ENCODE measurements around the gene PACSIN2. TPM values are rescaled to one million over a fixed set of nuclear protein-coding genes. Genes with fewer than 3 reads are reported as not detected.

The PACSIN2 gene
- total RNA-seq, 1 experiment from 2014 or later: 60.2 TPM

DNA sequence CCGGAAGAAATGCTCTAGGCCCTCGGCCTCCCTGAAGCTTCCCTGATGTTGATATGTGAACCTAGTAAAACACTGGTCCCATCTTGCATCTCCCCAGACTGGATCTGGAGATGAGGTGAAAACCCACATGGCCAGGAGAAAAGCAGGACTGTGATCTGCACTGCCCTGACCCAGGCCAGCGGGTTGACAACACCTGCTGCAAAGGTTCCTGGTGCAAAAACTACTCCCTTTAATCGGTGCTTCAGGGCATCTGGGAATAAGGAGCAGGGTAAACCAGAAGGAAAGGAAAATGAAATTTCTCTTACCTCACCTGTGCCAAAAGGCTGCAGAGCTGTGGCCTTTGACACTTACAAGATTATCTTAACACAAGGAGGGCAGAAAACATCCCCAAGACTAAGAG, 30.6 kb downstream of the PACSIN2 start:
- TF ChIP-seq, protein P1, sequence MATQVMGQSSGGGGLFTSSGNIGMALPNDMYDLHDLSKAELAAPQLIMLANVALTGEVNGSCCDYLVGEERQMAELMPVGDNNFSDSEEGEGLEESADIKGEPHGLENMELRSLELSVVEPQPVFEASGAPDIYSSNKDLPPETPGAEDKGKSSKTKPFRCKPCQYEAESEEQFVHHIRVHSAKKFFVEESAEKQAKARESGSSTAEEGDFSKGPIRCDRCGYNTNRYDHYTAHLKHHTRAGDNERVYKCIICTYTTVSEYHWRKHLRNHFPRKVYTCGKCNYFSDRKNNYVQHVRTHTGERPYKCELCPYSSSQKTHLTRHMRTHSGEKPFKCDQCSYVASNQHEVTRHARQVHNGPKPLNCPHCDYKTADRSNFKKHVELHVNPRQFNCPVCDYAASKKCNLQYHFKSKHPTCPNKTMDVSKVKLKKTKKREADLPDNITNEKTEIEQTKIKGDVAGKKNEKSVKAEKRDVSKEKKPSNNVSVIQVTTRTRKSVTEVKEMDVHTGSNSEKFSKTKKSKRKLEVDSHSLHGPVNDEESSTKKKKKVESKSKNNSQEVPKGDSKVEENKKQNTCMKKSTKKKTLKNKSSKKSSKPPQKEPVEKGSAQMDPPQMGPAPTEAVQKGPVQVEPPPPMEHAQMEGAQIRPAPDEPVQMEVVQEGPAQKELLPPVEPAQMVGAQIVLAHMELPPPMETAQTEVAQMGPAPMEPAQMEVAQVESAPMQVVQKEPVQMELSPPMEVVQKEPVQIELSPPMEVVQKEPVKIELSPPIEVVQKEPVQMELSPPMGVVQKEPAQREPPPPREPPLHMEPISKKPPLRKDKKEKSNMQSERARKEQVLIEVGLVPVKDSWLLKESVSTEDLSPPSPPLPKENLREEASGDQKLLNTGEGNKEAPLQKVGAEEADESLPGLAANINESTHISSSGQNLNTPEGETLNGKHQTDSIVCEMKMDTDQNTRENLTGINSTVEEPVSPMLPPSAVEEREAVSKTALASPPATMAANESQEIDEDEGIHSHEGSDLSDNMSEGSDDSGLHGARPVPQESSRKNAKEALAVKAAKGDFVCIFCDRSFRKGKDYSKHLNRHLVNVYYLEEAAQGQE (IDR thresholded peaks at IDR 0.05; ENCODE audit: insufficient read depth in 1 of 2, low read depth in 2 of 2, low read length in 1 of 2): no peak
- TF ChIP-seq POLR2AphosphoS5 (IDR thresholded peaks at IDR 0.05; ENCODE audit: low read depth, low read length) (no peak), SIN3A (IDR thresholded peaks at IDR 0.05; ENCODE audit: borderline replicate concordance, insufficient read depth, low read depth, low read length) (no peak), TCF7L2 (IDR thresholded peaks at IDR 0.05; ENCODE audit: low read depth, low read length) (no peak)
- TF ChIP-seq, protein P2, sequence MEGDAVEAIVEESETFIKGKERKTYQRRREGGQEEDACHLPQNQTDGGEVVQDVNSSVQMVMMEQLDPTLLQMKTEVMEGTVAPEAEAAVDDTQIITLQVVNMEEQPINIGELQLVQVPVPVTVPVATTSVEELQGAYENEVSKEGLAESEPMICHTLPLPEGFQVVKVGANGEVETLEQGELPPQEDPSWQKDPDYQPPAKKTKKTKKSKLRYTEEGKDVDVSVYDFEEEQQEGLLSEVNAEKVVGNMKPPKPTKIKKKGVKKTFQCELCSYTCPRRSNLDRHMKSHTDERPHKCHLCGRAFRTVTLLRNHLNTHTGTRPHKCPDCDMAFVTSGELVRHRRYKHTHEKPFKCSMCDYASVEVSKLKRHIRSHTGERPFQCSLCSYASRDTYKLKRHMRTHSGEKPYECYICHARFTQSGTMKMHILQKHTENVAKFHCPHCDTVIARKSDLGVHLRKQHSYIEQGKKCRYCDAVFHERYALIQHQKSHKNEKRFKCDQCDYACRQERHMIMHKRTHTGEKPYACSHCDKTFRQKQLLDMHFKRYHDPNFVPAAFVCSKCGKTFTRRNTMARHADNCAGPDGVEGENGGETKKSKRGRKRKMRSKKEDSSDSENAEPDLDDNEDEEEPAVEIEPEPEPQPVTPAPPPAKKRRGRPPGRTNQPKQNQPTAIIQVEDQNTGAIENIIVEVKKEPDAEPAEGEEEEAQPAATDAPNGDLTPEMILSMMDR (IDR thresholded peaks at IDR 0.05): no peak

DNA sequence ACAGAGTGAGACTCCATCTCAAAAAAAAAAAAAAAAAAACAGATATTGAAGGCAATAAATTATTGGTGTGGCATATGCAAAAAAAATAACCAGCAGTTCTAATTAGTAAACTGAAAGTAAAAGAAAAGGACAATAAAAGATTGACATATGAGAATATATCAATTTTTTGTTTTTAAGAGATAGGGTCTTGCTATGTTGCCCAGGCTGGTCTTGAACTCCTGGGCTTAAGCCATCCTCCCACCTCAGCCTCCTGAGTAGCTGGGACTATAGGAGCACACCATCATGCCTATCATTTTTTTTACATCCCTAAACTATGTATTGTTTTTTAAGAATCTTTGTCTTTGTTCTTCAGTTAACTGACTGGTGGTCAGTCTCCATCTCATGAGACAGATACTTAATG, 31.5 kb downstream of the PACSIN2 start:
- no peaks in the 10 kb centered on the region for H3K27me3 ChIP-seq (ENCODE audit: control insufficient read depth, insufficient read depth, low read length)

More for the DNA sequence above, 30.6 kb downstream of the PACSIN2 start:
- Histone ChIP-seq H3K27ac (ENCODE audit: low read length) (no peak overlapping the region), H3K36me3 (ENCODE audit: control insufficient read depth, insufficient read depth, low read length) (no peaks in the 10 kb centered on the region), H3K9me3 (ENCODE audit: control insufficient read depth, insufficient read depth, low read depth, low read length) (no peaks in the 10 kb centered on the region), H3K4me1 (ENCODE audit: control insufficient read depth, insufficient read depth, low read length) (no peaks in the 10 kb centered on the region), H3K4me3 (ENCODE audit: low read depth in 2 of 2, low read length in 2 of 2) (no peak overlapping the region), H3K27me3 (ENCODE audit: control insufficient read depth, insufficient read depth, low read length) (no peaks in the 10 kb centered on the region)
- in situ Hi-C loops (cut with HindIII; ENCODE audit: low pct_unique_long_range_greater_than_20kb, low sequenced_read_pairs): no loop called here
- DNase-seq (ENCODE audit: low read depth, low spot score) (no peak), ATAC-seq (no peak)
- POLR2A ChIA-PET: no interaction called here
- intact Hi-C loops (cut with micrococcal nuclease; ENCODE audit: unreplicated experiment): no loop called here
- CTCF ChIA-PET: no interaction called here
- BruUV-seq (replicated peaks): no TSS peak

More for the DNA sequence above, 31.5 kb downstream of the PACSIN2 start:
- DNase-seq (ENCODE audit: low read depth, low spot score) (no peak), ATAC-seq (no peak)
- H3K36me3 ChIP-seq (ENCODE audit: control insufficient read depth, insufficient read depth, low read length): no peaks in the 10 kb centered on the region
- H3K4me1 ChIP-seq (ENCODE audit: control insufficient read depth, insufficient read depth, low read length): peaks cover 5% of the 10 kb centered on the region
- no peak for TF ChIP-seq POLR2AphosphoS5 (IDR thresholded peaks at IDR 0.05; ENCODE audit: low read depth, low read length)
- TF ChIP-seq SIN3A (IDR thresholded peaks at IDR 0.05; ENCODE audit: borderline replicate concordance, insufficient read depth, low read depth, low read length): no peak
- TF ChIP-seq, protein P1 (IDR thresholded peaks at IDR 0.05; ENCODE audit: insufficient read depth in 1 of 2, low read depth in 2 of 2, low read length in 1 of 2): no peak
- no peak for TF ChIP-seq TCF7L2 (IDR thresholded peaks at IDR 0.05; ENCODE audit: low read depth, low read length)
- TF ChIP-seq, protein P2 (IDR thresholded peaks at IDR 0.05): no peak
- ChIA-PET POLR2A (no interaction called here), CTCF (interaction anchor here (0.6 kb wide), 1 partner anchor 76 kb away, joined by 5 read pairs; no protein-coding TSS in a partner anchor)
- intact Hi-C loops (cut with micrococcal nuclease; ENCODE audit: unreplicated experiment): no loop called here
- H3K4me3 ChIP-seq (ENCODE audit: low read depth in 2 of 2, low read length in 2 of 2): no peak overlapping the region
- no TSS peak for BruUV-seq (replicated peaks)
- H3K27ac ChIP-seq (ENCODE audit: low read length): no peak overlapping the region
- in situ Hi-C loops (cut with HindIII; ENCODE audit: low pct_unique_long_range_greater_than_20kb, low sequenced_read_pairs): no loop called here
- no peaks in the 10 kb centered on the region for H3K9me3 ChIP-seq (ENCODE audit: control insufficient read depth, insufficient read depth, low read depth, low read length)
